HL-60/S4 treated with phorbol 12-myristate 13-acetate at 8.2 ng/mL for 4 days and 3 days (cell line): Measurements from ENCODE around the gene GP2.

ENCODE experiments used
- in situ Hi-C: fragments of 300-500 bp; cut with MboI; formaldehyde crosslinking; loops from 2 replicates; pipeline ENCODE4 v1.15.0; 2022; ENCODE audit warnings: low sequenced_read_pairs

The GP2 gene

DNA sequence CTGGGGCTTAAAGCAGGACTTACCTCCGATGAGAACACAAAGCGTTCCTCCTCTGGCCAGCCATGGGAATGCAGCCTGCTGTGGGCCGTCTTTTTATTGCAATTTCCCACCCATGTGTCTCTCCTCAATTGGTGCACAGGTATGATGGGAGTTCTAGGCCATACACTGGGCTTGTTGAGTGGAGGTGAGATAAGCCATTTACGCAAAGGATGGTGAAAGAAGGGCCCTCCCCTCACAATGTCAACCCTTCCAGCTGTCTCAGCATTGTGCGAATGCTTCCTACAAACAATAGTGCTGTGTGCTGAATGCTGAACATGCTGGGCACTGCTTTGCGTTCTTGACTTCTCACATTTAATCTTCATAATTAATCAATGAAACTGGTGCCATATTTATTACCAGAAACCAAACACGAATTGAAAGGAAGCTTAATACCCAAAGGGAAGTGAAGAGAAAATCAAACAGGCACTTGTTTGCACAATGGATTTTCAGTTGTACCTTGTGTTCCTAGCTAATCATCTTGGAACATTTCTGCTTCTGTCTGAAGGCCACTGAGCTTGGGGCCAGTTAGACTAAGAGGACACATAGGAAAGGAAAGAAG is at the start of gene GP2:
GP2 (minus strand) TSS at position 70 of the 598 bp plus-strand sequence. CDS start 1,082 bp downstream, outside the sequence.
- in situ Hi-C loops = no loop called here

DNA sequence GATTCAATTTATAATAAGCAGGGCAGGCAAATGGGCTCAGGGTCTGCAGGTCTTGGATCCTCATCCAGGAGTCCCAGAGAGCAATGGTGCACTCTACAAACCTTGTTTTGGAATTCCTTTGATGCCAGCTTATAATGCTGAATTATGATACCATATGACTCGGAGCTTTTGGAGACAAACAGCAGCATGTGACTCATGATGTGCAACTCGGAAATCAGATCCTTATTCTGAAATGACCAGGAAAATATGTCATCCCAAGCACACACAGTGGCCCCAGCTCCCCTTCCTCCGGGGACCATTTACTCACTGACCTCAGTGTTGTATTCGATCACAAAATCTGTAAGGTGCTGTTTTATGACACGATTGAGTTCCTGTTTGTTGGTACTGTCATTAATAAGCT is 45.4 kb upstream of the GP2 start:
- in situ Hi-C loops = no loop called here

DNA sequence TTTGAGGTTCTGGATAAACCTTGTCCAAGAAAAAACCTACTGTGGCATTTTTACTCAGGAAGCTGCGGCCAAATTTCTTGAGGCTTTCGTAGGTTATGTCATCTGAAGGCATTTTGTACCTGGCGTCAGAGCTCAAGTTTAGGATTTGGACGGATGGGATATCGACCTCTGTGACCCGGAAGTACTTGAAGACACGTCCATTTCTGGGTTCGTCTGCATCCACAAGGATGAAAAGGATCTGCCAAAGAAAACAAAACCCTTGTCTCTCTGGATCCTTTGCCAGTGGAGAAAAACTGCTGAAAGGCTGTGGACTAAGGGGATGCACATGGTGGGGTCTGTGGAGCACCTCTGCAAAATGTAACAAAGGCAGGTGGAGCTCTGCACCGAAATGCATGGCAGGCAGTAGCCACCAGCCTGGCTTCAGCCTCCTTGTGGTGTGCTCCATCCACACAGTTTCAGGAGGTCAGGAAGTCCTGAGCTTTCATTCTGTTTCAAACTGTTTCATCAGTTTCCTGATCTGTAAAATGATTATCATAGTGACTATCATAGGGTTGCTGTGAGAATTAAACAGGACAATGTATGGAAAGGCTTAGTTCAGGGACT is 42.2 kb upstream of the GP2 start:
- in situ Hi-C loops = no loop called here

DNA sequence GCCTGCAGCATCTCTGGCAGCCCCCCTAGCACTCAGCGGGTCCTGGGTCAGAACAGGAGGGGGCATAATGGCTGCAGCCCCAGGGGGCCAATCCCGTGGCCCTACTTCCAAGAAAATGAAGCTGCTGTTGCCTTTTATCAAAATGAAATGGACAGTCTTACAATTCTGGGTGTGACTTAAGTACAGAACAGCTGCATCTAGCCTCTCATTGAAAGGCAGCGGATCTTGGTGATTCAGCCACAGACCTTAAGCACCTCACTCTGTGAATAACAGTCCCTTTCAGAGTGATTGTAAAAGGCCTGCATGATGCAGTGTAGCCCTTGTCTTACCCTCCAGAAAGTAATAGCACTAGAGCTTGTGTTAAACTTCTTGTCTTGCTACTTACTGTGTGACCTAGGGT is 36.7 kb upstream of the GP2 start:
- in situ Hi-C loops = no loop called here

DNA sequence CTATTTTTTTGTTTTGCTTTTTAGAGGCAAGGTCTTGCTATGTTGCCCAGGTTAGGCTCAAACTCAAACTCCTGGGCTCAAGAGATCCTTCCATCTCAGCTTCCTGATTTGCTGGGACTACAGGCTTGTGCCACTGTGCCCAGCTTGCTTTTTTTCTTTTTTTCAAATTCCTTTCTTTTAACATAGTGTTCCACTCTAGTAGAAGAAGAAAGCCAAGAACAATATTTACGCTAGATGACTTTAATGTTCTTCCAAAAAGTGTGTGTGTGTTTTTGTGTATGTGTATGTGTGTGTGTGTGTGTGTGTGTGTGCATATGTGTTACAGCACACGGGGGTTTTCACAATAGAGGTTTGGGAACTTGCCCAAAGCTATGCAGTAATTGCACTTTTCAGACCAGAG is 35.9 kb upstream of the GP2 start:
- in situ Hi-C loops = no loop called here

DNA sequence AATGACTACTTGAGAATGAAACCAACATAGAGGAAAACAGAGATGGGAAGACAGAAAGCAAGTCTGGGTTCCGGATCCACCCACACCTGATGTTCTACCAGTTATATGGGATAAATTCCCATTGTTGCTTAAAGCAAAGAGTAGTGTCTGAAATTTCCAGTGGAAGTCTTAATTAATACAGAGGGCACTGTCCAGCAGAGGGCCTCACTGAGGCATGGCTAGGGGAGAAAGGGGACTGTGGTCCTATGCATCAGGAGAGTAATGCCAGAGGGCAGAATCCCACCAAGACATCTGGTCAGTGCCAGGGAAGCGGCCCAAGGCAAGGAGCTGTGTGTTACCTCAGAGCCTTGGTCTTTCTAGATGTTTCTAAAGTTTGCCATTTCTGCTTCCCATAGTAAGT is 32.7 kb upstream of the GP2 start:
- in situ Hi-C loops = no loop called here

DNA sequence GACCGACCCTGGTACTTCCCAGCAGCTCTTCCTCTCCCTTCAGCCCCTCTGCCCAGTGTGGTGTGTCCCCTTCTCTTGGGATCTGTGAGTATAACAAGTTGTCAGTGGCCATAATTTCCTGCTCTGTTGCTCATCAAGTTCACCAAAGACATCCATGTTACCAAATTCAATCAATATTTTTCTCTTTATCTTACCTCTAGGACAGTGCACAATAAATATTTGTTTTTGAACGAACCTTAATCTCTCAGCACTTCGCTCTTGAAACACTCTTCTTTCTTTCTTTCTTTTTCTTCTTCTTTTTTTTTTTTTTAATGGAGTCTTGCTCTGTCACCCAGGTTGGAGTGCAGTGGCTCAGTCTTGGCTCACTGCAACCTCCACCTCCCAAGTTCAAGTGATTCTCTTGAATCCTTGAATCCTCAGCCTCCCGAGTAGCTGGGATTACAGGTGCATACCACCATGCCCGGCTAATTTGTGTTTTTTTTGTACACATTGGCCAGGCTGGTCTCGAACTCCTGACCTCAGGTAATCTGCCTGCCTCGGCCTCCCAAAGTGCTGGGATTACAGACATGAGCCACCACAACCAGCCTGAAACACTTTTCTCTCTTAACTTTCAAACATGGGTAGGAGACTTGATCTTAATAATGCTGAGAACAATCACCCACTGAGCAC is 27.9 kb upstream of the GP2 start:
- in situ Hi-C loops = no loop called here

DNA sequence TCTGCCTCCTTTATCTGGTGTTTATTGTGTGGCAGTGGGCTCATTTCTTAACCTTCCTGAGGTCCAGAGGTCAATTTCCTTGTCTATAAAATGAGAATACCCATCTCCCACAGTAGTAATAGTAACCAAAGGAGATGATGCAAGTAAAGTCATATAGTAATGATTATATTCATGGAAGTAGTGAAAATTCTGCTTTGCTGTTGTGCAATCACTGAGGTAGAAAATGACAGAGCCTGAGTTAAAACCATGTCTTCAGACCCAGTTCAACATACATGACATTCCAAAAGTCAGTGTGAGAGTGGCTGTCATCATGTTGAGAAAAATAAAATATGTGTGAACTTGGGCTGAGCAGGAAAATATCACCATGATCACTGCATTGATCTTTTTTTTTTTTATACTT is 26.1 kb upstream of the GP2 start:
- in situ Hi-C loops = no loop called here

DNA sequence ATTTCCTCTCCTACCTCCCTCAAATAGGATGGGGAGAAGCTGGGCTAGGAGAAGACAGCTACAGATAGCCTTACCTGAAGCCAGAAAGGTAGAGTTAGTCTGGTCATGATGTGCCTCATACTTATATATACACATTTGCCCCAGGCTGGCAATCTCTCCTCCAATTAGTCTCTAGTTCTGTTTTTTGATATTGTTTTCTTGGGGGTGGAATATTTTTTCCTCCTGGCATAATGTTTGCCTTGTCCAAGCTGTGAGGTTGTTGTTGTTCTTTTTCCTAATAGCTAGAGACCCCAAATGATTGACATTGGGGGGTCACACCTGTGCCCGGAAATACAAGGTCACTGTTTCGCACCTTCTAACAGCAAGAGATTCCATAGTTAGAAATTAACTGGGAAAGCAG is 25.3 kb upstream of the GP2 start, which contains the start of gene UMOD:
UMOD (minus strand) TSS at position 101 of the 400 bp plus-strand sequence. CDS start 1,978 bp downstream, outside the sequence.
- in situ Hi-C loops = no loop called here

DNA sequence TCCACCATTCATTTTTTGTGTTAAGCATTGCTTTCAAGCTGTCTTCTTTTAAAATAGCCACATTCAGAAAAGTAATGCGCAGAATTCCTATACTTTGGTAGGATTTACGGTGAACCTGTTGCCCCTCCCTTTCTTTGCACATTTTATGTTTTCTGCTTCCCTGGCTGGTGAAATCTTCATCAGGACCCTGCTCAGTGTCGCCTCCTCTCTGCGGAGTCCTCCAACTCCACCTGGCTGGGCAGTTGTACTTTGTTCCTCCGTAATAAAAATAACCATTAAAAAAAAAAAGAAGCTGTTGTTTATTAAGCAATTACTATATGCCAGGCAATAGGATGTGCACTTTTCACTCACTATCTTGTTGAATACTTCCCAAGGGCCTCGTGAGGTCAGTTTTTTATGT is 22.3 kb upstream of the GP2 start:
- in situ Hi-C loops = no loop called here

DNA sequence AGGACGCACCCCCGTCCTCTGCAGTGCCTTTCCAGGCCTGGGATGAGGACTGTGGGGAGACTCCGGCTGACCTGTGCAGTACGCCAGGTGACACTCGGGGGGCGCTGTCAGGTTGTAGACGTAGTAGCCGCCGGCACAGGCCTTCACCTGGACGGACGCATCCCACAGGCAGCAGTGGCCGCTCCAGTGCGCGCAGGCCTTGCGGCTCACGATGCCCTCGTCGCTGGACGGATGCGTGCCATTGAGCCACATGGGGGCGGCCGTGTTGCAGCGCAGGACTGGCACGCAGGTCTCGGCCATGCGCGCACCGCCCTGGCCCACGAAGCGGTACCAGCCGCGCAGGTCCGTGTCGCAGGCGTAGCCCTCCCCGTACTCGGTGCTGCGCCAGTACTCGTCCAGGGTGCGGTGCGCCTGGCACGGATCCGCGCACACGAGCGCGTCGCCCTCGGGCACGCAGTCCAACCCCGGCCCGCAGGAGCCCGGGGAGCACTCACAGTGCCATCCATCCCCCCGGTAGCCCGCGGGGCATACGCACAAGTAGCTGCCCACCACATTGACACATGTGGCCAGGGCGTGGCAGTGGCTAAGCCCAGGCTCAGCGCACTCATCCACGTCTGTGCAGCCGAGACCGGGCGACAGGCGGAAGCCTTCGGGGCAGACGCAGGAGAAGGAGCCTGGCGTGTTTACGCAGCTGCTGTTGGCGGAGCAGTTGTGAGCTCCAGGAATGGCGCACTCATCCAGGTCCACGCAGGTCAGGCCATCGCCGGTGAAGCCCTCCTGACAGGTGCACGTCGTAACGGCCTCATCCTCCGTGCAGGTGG is 21.3 kb upstream of the GP2 start:
- in situ Hi-C loops = no loop called here

DNA sequence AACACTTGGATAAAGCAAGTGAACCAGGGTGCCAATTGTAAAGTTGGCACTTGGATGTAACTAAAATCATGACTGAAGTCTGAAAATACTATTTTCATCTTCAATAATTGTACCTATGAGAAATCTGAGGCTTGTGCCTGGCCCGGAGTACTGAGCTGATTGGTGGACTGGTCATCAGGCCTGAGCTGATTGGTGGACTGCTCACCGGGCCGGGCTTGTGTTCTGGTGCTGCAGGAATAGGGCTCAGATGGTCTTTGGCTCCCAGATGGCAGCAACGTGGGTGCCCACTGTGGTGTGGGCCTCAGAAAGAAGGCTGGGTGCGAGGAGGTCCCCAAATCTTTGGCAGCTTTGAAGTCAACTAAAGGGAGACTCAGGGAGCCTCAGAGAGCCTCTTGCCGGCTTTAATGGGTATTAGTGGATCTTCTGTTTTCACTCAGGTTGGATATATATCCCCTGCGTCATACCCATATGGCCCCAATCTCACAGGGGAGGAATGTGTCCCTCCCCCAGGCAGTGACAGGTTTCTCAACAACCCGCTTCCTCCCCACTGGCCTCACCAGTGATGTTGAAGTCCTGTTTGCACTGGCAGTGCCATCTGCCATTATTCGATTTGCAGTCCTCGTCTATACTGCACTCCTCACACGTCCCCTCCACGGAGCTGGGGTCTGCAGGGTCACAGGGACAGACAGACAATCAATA is 20.5 kb upstream of the GP2 start:
- in situ Hi-C loops = no loop called here

DNA sequence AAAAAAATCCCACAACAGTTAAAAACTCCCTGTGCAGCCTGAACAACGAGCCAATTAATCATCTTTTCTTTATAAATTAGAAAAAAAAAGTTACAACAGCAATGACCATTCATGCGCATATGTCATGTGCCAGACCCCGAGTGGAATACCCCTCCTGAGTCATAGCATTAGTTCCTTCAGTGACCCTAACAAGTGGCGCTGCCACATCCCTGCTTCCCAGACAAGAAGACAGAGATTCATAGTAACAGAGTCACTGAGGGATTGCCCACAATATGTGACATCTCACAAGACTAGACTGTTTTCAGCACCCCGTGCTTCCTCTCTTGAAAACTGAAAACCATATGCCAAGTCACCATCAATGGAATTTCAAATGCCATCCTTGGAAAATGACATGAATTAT is 17.3 kb upstream of the GP2 start:
- in situ Hi-C loops = no loop called here

DNA sequence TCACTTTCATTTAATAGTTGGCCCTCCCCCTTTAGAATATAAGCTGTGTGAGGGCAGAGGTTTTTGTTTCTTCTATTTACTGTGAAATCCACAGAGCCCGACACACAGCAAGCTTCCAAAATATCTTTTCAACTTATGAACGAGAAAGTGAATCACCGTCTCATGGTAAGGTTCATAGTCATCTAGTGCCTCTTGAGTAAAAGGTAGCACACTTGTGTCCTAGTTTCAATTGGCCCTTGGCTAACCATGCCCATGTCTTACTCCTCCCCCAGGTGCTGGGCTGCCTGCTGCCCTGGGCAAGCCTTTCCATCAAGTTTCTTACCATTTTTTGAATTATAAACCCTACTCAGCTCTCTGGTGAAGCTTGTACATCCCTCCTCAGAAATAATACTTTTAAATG is 12.4 kb upstream of the GP2 start:
- in situ Hi-C loops = no loop called here

DNA sequence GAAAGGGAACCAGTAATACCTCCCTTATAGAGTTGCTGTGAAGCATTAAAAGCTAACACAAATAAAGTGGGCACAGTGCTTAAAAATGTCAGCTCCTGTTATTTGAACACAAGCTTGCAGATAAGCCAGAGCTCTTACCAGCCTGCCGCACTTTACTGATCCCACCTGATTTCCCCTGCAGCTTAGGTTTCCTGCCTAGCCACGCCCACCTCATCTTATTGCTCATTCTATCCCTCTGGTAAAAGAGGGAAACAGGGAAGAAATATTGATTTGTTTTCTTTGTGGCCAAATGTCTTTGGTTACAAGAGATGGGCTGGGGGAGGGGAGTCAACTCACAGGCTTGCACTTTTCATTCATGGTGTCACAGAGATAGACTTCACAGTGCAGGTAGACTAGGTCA is 9.6 kb upstream of the GP2 start:
- in situ Hi-C loops = no loop called here

DNA sequence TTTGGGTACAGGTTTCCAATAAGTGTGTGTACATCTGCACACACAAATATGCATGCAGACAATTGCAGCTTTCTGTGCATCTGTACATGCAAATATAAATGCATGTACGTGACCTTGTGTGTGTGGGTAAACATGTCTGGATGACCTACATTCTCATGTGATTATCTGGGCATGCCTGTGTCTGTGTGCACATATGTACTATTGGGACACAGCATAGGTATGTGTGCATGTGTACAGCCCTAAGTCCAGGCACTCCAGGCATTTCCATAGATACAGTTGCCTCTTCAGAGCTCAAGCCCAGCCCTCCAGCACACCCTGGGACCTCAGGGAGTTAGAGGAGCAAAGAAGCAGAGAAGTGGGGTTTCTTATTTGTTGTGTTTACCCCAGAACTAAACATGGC is 7.1 kb upstream of the GP2 start:
- in situ Hi-C loops = no loop called here

DNA sequence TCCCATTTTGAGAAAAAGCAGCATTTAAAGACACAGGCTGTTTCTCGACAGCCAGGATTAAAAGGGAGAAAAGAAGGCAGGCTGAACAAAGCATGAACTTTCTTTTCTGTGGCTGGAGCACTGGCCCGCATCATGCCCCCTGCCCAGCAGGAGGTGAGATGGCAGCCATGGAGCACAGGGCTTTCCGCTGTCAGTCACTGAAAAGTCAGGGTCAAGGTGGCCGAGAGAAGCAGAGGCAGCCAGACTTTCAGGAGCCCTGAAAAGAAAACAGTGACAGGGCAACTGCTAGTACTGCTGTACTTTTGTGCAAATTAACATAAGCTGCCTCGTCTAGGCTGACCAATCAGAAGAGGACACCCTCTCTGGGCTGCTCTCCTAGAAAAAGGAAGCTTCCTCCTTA is 5.8 kb upstream of the GP2 start:
- in situ Hi-C loops = no loop called here

DNA sequence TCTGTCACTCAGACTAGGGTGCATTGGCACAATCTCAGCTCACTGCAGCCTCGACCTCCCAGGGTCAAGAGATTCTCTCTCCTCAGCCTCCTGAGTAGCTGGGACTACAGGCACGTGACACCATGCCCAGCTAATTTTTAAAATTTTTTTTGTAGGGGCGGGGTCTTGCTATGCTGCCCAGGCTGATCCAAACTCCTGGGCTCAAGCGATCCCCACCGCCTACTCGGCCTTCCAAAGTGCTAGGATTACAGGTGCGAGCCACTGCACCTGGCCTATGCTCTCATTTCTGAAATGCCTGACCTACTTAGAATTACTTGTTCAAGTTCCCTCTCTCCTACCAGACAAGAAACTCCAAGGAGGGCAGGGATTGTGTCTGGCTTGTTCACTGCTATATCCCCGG is 5.1 kb upstream of the GP2 start:
- in situ Hi-C loops = no loop called here

DNA sequence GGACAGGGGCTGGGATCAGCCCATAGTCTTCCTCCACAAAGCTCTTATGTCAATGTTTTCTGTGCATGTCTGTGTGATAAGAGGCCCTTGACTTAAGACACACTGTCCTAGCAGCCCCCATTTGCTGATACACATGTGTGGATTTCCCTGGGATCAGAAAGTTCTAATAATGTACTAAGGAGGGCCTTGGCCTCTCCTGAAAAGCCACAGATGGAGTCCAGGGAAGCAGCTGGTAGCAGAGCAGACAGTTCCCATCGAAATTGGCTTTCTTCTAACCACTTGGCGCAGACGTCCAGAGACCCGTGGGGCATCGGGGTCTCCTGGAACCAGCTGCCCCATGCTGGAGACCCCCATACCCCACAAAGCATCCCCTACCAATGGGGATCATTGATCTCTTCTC is 4.3 kb upstream of the GP2 start:
- in situ Hi-C loops = no loop called here

DNA sequence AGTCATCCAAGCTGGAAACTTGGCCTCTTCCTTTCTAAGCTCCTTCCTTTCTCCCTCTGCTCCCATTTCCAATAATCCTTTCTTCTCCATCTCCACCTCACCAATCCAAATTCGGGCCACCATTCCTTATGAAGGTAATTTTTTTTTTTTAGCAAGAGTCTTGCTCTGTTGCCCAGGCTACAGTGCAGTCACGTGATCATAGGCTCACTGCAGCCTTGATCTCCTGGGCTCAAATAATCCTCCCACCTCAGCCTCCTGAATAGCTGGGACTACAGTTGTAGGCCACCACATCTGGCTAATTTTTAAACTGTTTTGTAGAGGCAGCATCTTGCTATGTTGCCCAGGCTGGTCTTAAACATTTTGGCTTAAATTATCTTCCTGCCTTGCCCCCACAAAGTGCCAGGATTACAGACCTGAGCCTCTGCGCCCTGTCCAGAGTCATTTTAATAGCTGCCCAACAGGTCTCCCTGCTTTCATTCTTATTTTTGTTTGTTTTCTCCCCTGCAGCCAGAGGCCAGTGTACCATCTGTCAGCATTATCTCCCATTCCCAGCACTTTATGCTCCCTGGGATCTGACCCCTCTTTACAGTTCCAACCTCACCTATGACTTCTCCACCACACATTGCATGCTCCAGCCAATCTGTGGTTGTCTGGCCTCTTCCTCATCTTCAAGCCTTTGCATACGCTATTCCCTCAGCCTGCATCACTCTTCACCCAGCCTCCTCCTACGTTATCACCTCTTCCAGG is 2.3 kb upstream of the GP2 start:
- in situ Hi-C loops = no loop called here
